Stimulated activated CD8-positive, alpha-beta memory T cell treated with anti-CD3 and anti-CD28 coated beads, Interleukin-4, amount 100 ng/mL, for 4 hours (primary cell): ENCODE data around the gene NEFH.

Source experiments
- DNase-seq, 2 donors: peaks; one replicate each; pipeline ENCODE4 v3.0.0-alpha.2; 2020; ENCODE audit warnings: low read depth in 2 of 2, low spot score in 1 of 2

The NEFH gene

DNA sequence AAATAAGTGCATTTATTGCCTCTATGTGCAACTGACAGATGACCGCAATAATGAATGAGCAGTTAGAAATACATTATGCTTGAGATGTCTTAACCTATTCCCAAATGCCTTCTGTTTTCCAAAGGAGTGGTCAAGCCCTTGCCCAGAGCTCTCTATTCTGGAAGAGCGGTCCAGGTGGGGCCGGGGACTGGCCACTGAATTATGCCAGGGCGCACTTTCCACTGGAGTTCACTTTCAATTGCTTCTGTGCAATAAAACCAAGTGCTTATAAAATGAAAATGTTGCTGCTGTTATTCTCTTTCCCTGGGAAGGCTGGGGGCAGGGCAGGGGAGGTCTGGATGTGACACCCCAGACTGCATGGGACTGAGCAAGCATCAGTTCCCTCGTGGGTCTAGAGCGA lies 11.0 kb downstream of the NEFH start:
- DNase-seq, result no peak

DNA sequence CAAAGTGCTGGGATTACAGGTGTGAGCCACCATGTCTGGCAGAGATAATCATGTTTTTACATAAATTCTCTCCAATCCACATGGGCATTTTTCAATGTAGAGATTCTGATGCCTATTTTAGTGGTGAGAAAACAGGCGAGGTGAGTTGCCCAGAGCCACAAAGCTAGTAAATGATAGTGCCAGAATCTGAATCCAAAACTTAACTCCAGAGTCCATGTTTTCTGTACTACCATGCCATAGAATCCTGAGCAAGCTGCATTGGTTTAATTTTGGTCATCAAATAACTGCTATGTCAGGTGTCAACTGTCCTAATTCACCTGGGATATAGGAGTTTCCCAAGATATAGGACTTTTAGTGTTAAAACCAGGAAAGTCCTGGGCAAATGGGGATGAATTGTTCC lies 13.6 kb downstream of the NEFH start:
- DNase-seq, result no peak

DNA sequence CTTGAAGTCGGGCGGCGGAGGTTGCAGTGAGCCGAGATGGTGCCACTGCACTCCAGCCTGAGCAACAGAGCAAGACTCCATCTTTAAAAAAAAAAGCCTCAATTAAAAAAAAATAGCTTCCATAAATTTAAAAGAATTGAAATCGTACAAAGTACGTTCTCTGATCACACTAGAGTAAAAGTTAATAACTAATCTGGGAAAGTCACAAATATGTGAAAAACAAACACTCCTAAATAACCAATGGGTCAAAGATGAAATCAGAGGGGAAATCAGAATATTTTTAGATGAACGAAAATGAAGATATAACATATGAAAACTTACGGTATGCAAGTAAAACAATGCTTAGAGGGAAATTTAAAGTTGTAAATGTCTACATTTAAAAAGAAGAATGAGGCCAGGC lies 19.8 kb downstream of the NEFH start:
- DNase-seq, result no peak

DNA sequence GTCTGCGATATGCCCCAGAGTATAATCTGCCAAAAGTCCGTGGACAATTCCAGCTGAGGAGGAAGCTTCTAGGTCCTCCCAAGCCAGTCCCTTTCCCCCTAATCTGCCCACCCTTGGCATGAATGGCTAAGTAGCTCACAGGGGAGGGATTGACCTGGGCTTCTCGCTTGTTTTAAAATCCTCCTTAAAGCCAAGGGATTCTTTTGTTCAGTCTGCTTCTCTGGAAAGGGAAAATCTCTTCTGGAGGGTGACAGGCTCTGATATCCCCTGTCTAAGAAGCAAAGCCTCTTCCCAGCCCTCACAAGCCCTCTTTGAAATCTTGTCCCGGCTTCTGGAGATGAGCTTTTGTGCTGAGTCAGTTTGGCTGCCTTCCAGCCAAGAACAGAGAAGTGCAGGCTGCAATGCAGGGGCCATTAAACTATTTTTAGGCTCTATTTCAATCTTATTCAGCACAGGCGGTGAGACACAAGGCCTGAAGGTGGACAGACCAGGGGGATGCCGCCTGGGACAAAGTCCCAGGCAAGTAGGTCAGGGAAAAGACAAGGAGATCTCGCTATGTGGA lies 23.9 kb downstream of the NEFH start:
- DNase-seq, result no peak

DNA sequence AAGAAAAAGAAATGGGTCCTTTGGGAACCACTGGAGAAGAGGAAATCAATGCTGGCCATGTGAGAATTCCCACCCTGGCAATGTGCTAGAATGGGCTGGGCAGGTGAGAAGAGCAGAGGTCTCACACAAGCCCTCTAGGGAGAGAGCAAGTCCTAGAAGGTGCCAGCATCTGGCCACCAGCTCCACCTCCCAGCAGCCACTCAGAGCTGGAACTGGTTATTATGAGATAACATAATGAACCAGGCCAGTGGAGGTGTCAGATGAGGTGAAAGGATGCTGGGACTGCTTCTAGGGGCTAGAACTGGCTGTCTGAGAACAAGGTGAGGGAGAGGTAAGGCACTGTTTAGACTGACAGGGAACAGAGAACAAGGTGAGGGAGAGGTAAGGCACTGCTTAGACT lies 29.3 kb downstream of the NEFH start:
- DNase-seq, result no peak

DNA sequence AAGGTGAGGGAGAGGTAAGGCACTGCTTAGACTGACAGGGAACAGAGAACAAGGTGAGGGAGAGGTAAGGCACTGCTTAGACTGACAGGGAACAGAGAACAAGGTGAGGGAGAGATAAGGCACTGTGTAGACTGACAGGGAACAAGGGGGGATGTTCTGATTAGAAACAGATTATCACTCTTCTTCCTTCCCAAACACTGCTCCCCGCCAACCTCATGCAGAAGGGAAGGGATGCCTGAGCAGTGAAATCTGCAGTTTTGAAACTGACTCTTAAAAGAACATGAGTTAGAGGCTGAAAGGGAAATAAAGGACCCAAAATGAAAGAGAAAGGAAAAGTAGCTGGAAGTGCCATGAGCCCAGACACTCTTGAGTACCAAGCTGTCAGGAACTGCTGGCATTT lies 29.8 kb downstream of the NEFH start:
- DNase-seq, result no peak

DNA sequence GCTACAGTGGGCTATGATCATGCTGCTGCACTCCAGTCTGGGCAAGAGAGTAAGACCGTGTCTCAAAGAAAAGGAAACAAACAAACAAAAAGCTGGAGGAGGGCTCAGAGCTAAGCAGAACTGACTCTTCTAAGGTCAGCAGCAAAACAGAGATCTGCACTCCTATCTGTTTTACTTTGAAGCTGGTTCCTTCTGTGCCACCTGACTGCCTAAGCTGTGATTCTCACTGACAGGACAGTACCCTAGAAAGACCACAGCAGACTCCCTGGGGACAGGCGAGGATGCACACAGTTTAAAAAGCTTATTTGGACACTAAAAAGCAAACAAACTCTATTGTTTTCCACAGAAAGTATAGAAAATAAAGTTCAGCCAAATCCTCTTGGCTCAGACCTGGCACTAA lies 30.5 kb downstream of the NEFH start:
- DNase-seq, result no peak

DNA sequence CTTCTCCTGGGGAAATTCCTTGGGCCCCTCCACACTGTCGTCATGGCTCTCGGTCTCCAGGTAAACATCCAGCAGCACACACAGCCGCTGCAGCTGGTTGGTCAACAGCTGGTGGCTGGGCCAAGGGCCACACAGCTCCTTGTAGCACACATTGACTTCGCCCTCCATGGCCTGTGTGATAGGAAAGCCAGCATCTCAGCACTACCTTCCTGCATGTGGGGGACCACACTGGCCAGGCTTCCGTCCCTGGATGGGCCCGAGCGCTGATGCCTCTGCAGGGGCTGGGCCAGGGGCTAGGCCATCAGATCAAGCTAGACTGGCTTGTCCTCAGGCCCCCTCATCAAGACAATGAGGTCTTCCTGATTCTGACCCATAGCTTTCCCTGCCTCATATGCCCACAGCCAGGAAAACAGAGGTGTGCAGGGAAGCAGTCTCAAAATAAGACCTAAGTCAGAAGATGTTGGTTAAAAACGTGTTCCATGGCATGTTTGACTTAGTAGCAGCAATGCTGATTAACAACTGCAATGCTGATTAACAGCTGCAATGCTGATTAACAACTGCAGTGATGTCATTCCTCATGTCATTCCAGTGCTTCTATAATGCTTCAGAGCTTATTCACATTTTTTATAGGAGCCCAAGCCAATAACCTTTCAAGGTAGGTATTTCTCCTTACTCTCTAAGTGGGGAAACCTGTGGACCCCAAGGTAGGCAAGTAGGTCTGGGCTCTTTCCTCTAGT lies 31.3 kb downstream of the NEFH start:
- DNase-seq, result no peak

DNA sequence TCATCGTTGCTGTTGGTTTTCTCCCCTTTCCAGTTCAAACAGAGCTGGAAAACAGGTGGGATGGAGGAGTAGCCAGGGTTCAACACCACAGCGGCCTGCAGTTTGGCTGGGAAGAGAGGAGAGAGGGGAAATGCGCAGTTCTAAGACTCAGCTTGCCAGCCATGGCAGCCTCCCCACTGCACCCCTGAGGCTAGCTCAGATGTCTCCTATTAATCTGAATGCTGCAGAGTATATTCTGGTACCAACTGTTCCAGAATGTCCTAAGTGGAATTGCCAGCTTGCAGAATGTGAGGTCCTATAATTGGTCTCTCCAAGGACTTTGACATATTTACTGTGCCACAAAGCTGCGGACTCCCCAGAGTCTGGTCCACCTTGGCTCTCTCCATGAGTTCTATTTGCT lies 32.0 kb downstream of the NEFH start:
- no peak for DNase-seq

DNA sequence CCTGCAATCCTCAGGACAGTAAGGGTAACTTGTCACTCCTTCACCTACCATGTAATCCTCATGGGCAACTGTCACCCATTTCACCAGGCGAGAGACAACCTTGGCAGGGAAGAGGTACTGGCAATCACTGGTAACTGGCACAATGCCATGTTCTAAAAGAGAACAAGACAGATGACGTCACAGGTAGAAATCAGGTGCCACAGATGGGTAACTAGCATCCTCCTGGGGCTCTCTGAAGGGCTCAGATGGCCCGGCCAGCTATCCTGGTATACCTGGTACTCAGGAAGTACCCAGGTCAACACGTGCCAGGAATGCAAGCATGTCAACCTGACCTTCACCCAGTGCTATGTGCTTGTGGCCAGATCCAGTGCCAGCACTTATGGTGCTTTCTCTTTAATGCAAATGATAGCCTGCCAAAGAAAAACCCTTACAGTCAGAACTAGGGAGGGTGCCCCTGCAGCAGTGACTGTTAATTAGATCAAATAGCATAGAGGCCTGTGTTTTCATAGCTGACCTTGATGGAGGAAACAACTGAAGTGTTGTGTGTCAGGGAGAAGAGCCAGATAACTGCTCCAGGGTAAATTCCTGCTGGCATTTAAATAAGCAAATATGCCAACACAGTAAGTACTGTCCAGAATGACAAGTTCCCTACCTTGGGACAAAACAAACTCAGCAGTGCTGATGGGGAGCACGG lies 37.3 kb downstream of the NEFH start:
- no peak for DNase-seq

DNA sequence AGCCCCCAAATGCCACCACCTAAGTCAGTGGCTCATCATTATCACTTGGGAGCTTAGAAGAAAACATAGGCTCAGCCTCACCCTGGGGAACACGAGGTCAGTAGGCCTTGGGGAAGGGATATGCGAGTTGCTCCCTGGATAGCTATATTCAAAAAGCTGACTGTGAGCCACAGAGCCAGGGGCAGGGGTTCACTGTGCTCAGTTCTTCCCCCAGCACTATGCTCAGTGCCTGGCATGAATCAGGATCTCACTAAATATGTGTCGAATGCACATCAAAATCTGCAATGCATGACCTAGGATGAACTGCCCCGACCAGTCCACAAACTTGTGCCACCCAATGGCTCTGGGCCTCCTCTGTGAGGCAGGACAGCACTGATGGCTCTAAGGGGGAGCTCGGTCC lies 38.4 kb downstream of the NEFH start:
- no peak for DNase-seq

DNA sequence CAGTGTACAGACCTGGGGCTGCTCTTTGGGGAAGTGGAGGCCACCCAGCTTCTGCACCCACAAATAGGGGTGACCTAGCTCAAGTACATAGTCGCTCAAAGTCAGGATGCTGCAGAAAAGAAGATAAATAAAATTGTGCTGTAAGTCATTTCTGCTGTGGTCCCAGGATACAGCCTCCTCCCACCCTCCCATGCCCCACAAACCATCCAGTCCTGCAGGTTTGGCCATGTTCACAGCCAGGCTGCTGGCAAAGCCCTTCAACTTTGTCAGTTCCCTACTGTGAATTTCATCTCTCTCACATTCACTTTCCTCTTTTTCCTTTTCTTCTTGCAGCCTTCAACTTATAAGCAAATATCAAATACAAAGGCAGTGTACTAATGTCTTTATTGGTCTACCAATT lies 40.0 kb downstream of the NEFH start:
- no peak for DNase-seq

DNA sequence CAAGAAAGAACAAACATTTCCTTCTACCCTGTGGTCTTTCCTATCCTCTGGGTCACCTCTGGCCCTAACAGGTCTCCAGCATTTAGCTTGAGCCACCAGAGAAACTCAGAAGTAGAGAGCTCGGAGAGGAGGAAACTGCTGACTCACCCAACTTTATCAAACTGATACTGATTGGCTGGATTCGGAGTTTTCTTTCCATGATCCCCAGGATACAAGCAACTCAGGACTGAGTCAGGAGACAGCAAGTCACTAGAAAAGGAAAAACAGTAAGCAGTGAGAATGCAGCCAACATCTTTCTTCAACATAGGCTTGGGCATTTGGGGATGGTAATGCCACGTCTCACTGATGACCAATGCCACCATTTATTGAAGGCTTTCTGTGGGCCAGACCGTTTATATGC lies 40.8 kb downstream of the NEFH start:
- no peak for DNase-seq

DNA sequence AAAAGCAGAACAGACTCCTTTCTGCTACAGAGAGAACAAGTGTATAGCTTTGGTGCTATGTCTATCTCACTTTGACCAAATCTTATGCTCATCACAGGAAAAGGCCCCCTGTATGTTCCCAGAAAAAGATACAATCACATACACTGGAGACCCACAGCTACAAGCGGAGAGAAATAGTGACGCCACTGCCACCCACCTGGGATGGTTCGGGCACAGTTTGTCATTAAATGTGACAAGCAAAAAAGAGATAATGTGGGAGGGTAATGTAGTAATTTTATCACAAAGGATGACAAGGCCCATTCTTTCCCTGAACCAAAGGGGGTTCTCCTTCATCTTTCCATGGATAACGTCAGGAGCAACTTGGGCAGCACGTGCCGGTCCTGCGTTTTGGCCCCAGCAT lies 41.5 kb downstream of the NEFH start:
- no peak for DNase-seq

DNA sequence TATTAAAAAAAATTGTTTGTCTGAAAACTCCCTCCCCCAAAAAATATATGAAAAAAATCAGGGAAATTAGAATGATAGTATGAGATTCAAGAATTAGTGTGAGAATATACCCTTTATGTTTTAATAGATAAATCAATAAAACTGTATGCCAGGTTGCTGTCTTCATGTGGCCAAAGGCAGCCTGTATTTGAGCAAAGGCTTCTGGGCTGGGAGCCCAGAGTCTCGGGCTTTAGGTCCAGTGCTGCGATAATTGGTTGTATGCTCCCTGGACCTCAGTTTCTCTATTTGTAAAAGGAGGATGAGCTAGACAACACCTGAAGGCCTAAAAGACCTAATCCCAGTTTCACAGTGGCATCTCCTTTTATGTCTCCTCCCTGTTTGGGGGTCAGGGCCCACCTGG lies 43.7 kb downstream of the NEFH start:
- DNase-seq, result no peak

DNA sequence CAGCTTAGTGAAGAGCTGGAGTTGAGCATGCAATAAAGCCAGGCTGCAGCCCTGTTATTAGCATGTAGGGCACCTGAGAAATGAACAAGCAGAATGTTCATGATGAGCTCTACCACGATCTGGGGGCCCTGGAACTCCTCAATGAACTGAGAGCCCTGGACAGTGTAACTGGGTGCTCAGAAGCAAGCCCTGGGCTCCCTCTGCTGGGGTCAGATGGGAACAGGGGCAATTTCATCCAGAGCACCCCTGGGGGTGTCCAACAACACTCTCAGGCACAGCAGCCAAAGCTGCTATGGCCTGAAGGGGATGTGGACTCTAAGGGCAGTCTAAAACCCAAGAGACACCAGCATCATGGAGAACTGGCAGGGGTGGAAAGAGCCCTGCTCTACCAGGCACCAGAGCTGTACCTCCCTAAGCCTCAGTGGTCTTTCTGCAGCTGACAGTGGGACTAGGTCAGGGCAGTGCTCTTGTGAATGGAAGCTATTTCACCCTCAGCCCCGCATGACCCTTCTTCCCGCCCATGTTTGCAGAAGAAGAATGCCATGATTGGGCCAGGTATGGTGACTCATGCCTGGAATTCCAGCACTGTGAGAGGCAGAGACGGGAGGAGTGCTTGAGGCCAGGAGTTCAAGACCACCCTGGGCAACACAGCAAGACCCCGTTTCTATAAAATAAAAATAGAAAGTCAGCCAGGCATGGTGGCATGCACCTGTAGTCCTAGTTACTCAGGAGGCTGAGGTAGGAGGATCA lies 44.6 kb downstream of the NEFH start:
- DNase-seq, result no peak

DNA sequence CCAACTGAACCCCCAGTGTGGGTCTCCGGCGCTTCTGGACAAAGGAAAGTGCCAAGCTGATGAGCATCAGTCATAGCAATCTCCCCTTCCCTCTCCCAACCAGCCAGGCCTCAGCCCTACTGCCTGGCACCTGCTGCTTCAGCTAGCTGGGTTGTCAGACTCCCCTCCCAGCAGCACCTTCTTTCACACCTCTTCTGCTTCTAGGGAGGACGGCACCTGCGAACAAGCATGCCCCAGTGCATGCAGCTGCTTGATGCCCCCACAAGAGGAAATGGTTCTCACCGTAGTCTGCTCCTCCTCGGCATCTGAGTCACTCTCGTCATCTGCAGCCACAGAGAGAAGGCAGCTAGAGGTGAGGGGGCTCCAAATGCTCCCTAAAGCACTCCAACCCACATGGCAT lies 48.1 kb downstream of the NEFH start:
- DNase-seq, result no peak

DNA sequence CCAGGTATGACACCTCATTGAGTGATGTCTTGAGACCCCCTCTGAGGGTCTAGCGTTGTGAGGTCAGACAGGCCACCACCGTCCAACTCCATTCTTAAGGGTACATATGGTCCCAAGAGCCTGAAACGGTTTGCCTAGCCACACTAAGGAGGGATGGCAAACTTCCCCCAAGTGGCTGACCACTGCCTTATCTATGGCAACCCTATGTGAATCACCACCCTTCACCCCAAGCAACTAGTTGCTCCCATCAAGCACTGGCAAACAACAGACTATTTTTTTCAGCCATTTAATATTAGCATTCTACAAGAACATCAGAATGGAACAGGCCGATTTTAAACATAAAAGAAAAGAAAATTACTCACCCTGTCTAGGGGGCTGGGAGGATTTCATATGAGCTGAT lies 50.7 kb downstream of the NEFH start:
- DNase-seq, result no peak

DNA sequence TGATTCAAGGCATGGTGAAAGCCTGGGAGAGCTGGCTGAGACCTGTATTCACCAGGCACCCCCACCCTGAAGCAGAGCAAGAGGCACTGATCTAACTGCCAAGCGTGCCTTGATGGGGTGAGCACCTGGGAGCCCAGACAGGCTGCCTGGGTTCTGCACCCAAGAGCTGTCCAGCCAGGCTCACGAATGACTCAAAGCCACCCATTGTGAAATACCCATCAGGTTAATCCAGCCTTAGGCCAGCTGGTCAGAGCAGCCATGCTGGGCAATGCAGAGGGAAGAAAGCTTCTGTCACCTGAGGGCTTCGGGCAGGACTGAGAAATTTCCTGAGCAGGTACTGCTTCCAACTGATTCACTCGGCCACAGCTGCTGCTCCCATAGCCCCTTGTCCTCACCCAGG lies 51.4 kb downstream of the NEFH start:
- DNase-seq, result no peak

DNA sequence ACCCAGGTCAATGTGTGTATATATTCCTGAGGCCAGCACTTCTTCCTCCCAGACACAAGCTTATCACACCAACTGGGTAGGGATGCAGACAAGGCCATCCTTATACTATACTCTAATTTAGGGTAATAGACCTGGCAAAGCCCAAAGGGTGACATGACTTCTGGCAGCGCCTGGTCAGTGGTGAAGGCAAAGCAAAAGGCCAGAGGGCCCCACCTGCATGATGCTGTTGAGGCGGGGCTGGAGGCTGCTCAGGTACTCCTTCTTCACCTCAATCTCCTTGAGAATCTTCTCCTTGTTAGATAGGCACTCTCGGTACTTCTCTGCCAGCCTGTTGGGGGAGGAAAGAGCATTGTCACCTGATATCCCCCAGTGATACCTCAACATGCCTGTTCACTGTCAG lies 56.4 kb downstream of the NEFH start:
- no peak for DNase-seq

DNA sequence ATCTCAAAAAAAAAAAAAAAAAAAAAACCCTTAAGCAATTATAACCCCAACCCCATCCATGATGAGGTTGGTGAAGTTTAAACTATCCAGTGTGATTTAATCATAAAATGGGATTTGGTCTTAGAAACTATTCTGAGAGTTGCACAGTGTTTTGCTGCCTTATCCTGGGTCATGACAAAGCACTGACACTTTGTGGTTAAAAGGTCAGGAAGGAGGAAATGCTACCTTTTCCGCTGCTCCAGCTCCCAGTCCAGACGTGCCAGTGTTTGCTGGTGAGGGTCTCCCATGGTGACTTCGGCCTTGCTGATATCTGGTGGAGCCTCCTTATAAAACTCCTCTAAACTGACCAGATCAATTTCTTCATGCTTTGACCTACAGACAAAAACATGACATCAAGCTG lies 59.1 kb downstream of the NEFH start:
- DNase-seq, result no peak
